ENCODE measurements around the gene NT5DC4.

NT5DC4 gene

DNA sequence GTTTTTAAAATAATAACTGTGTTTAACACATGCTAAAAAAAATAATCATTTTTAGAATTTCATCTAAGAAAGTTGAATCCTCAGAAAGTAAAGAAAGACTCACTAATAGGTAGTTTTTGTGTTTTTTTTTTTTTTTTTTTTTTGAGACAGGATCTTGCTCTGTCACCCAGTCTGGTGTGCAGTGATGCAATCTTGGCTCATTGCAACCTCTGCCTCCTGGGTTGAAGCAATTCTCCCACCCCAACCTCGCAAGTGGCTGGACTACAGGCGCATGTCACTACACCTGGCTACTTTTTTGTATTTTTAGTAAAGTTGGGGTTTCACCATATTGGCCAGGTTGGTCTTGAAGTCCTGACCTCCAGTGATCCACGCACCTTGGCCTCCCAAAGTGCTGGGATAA, 36.4 kb downstream of the NT5DC4 start:
- DNase-seq: no peak

DNA sequence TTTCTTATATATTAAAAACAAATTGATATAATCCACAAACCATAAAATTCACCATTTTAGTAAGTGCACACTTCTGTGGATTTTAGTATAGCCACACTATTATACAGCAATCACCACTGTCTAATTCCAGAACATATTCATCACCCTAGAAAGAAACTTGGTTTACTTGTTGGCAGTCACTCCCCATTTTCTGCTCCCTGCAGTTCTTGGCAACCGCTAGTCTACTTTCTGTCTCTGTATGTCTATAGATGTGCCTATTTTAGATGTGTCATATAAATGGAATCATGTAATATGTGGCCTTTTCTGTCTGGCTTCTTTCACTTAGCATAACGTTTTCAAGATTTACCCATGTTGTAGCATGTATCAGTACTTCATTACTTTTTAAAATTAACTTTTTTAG, 37.9 kb downstream of the NT5DC4 start:
- DNase-seq: no peak

DNA sequence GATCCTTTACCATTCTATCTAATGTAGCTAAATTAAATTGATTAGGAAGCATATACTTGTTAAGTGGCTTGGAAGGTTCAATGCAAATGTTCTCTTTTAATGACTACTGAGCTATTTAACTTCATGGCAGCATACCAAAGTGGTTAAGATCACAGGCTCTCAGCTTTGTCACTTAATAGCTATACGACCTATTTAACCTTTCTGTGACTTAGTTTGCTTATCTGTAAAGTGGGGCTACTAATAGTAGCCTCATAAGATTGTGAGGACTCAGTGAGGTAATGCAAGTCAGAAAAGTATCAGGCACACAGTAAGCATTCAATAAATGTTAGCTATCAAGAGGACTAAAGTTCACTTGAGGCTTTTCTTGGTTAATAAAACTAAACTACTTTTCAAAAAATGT, 39.3 kb downstream of the NT5DC4 start:
- no peak for DNase-seq

DNA sequence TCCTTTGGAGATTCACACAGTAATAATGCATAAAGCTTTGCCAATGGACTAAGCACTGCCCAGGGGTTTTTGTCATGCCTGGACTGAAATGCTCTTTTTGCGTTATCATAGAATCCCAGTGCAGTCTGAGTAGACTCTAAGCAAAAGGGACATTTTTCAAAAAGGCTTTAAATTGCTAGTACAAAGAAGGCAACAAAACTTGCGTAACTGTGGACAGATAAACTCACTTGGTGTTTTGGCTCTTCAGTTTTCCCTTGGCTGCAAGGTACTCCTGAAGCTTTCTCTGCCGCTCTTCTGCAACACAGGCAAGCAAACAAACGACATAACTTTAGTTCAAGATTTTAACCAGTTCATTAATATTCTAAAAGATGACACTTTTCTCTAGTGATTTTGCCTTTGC, 41.5 kb downstream of the NT5DC4 start:
- DNase-seq: no peak

DNA sequence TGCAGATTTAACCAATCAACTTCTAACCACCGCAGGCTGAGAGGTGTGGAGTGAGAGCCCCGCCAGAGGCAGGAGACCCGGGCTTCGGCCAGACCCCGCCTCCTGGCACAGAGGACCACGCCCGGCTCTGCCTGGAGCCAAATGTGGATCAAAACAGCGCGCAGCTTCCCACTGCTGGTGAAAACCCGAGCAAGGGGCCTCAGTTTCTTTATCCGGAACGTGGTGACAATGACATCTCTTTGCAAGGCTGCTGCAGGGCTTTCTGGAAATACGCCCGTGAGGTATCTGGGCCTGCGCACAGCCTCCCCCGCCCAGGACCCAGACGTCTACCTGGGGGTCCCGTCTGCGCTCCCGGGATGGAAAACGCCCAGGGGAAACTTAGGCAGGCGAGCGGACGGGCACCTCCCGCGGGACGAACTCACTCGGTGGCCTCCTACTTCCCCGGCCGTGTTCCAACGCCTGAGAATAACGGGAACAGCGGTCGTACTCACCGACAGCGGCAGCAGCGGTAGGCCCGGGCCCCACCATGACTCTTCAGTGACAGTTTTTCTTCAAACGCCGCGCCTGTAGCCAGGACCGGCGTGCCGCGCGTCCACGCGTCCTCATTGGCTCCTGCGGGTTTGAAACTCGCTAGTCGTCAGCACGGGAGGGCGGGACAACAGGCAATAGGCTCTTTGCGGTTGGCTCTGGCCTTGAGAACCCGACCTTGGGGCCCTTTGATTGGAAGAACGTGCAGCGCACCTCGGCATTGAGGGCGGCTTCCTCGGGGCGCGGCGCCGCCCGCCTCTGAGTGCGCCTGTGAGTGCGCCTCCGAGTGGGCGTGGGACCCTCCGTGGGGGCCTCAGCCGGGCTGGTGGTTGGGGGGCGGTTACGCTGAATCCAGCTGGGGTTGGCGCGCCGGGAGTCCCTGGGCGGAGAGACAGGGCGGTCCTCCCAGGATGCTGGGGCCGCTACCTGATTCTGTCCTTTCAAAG, 43.5 kb downstream of the NT5DC4 start, which contains the start of gene CKAP2L:
Gene CKAP2L (minus strand): TSS at position 539 of the 974 bp plus-strand sequence. CDS start 11 bp downstream, at position 528.
- DNase-seq: peak; percentile 99

DNA sequence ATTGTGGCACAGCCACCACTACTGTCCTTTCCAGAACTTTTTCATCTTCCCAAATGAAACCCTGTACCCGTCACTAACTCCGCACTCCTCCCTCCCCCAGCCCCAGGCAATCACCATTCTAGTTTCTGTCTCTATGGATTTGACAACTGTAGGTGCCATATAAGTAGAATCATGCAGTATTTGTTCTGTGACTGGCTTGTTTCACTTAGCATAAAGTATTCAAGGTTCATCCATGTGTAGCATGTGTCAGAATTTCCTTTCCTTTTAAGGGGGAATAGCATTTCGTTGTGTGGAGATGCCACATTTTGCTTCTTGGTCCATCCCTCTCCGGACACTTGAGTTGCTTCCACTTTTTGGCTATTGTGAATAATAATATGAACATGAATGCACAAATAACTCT, 44.4 kb downstream of the NT5DC4 start:
- DNase-seq: no peak

DNA sequence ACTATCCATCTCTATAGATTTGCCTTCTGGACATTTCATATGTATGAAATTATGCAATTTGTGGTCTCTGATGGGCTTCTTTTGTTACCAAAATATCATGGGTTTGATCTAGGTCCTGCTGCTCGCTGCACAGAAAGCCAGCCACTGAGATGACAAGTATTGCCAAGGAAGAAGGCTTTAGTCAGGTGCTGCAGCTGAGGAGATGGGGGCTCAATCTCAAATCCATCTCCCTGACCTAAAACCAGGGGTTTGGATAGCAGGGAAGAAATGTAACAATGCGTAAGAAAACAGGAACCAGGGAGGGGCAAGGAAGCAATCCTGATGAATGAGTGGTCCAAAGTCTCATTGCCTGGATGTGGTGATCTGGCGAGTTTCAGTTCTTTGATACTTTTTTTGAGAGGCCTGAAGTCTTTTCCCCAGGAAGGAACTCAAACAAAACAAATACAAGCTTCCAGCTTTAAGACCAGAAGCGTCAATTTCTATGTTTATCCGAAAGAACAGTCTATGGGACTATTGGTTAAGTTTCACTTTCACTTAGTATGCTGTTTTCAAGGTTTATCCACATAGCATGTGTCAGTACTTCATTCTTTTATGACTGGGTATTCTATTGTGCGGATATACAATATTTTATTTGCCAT, 47.0 kb downstream of the NT5DC4 start:
- no peak for DNase-seq

DNA sequence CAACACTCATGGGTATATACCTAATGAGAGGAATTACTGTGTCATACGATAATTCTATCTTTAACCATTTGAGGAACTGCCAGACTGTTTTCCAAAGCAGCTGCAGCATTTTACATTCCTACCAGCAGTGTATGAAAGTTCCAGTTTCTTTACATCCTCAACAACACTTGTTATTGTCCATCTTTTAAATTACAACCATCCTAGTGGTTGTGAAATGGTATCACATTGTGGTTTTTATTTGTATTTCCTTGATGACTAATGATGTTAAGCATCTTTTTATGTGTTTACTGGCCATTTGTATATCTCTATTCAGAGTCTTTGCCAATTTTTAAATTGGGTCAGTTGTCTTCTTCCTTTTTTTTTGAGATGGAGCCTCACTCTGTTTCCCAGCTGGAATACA, 47.6 kb downstream of the NT5DC4 start:
- DNase-seq: no peak

DNA sequence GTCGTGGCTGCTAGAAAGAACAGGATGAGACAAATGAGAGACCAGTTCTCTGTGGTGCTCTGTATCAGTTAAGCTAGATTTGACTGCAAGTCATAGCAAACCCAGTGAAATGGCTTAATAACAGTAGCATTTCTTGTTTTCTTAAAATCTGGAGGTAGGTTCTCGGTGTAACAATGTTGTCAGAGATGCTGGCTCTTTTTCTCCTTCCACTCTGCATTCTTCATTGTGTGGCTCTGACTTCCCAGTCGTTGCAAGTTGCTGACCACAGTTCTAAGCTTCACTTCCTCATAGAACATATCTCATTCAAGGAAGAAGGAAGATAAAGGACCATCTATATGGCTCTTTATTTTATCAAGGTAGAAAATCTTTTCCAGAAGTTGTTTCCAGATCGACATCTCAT, 51.5 kb downstream of the NT5DC4 start:
- no peak for DNase-seq

DNA sequence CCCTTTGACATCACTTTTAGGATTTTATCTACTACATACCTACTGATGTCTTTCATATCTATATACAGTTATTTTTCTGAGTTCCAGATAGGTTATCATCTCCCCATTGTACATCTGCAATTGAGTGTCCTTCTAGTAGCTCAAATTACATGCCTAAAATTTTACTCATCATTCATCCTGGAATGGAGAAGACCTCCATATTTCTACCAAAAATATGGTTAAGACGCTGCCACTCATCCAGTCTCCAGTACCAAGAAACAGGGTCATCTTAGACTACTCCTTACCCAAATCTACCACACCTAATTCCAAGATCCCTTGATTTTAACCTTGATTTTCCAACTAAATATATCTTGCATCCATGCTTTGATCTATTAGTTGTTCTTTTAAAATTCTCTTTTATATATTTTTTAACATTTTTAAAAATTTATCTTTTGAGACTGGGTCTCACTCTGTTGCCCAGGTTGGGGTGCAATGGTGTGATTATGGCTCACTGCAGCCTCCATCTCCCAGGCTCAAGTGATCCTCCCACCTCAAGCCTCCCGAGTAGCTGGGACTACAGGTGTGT, 52.2 kb downstream of the NT5DC4 start:
- no peak for DNase-seq

DNA sequence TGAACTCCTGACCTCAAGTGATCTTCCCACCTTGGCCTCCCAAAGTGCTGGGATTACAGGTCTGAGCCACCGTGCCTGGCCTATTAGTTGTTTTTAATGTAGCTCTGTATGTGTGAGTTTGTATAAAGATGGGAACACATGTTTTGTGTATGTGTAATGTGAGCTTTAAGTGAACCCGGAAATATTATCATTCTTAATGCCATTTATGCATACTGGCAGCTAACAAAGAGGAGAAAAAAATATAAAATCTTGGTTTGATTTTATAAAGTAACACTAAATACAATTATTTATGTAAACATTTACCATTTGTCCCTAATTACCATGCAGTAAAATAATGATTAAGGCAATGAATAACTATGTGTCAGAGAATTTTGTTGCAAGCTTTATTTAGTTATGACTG, 52.7 kb downstream of the NT5DC4 start:
- no peak for DNase-seq

DNA sequence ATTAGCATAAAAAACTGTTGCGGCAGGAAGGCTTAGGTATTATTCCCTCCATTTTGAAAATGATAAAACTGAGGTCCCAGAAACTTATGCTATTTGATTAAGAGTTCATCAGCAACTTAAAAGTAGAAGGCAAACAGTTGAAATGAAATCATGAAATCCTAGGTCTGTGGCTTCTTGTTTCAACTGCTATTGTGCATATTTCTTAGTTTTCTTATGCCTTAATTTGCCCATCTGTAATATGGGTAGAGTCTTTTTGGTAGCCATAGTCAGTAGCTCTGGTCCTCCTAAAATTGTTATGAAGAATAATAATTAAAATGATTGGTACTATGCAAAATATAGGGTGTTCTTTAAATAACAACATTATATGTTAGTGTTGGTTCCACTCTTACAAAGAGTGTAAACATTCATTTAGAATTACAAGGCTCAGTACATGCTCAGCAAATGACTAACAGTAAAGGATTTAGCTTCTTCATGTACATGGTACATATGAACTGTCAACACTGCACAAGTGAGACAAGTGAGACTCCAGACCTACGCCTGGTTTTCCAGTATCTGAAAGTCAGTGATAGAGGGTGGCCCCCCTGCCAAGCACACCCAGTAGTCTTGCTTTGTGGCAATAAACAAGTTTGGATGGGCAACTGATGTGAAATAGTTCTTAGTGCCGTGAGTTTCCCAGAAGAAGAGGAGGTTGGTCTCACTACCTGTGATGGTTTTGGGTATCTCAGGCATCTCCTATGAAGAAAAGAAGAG, 53.9 kb downstream of the NT5DC4 start:
- no peak for DNase-seq

DNA sequence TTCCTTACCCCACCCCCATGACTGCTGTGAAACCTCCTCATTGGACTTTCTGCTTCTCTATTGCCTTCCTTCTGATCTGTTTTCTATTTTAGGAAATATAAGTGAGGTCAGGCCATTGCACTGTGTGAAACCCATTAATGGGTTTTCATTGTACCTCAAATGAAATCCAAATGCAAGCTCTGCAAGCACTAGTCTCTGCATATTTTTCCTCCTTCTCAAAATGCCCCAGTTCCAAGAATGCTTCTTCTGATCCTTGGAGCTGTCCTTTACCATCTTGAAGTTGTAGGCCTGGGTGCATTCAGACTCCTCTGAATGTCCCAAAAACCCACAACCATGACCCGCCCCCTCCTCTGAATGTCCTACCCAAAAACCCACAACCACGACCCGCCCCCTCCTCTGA, 55.3 kb downstream of the NT5DC4 start:
- no peak for DNase-seq

DNA sequence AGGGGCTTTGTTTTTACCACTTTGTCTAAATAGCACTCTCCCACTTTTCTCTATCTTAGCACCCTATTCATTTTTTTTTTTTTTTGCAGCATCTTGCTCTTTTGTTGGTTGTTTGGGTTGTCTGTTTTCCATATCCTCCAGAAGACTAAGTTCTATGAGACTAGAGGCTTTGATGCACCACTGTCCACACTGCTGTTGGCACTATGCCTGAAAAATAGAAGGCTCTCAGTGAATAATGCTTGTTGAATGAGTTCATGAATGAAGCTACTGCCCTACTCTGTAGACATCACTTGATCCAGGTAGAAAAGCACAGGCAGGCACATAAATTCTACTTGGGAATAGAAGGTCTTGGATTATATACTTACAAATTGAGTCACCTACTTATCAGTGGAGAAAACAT, 56.2 kb downstream of the NT5DC4 start:
- DNase-seq: no peak

DNA sequence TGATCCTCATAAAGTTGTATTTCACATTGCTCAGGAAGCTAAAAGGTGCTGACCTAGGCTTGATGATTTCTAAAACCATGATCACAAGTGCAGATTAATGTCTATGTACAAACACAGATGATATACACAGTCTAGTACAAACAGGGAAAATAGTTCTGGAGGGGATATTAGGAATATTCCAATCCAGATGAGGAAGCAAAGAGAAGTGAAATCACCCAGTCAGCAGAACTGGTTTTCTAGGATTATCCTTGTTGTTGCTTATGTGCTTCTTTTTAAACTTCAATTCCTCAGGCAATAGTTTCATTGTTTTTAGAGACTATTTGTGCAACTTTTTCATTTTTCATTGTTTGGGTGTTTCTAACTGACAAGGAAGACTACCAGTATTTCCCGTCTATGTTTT, 58.8 kb downstream of the NT5DC4 start:
- DNase-seq: no peak

DNA sequence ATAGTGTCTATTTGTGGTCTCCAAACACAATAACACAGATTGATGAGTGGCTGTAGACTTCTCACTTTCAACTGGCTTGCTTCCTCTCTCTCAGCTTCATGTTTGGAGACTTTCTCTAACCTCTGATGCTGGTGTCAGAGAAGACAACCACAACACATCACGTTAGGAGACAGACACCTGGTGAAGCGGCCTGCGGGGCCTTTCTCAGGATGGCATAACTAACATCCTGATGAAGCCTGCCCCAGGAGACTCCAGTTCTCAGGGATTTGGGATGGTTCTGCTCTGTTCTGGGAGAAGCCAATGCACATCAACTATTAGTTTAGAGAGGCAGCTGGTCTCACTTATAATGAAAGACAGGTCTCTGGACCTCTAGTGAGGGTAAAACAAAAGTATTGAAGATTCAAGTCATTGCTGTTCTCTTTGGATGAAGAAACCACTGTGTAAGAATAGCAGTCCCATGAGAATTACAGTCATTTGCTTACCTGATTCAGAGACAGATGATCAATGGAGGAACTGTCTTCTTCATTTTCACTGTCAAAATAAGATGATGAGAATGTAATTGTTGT, 61.5 kb downstream of the NT5DC4 start:
- DNase-seq: no peak

DNA sequence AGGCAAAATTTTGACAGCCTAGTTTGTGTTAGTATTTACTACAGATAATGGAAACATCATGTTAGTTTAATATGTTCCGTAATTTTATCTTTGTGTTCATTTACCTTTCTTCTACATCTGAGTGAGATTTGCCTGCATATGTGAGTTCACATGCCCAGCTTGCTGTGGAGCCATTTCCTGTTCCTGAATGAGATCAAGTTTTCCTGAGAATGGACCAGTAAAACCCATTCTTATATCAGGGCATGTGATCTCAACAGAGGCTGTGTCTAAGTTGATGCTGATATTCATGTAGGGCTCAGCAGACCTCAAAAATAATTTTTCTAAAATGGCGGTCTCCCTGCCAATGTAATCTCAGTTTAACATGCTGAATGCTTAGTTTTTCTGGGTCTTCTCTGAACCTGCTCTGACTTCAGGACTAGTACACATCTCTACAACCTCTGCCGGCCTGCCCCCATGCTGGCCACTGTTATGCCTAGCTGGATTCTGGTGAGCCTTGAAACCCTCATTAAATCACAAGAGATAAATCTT, 62.4 kb downstream of the NT5DC4 start:
- DNase-seq: no peak

DNA sequence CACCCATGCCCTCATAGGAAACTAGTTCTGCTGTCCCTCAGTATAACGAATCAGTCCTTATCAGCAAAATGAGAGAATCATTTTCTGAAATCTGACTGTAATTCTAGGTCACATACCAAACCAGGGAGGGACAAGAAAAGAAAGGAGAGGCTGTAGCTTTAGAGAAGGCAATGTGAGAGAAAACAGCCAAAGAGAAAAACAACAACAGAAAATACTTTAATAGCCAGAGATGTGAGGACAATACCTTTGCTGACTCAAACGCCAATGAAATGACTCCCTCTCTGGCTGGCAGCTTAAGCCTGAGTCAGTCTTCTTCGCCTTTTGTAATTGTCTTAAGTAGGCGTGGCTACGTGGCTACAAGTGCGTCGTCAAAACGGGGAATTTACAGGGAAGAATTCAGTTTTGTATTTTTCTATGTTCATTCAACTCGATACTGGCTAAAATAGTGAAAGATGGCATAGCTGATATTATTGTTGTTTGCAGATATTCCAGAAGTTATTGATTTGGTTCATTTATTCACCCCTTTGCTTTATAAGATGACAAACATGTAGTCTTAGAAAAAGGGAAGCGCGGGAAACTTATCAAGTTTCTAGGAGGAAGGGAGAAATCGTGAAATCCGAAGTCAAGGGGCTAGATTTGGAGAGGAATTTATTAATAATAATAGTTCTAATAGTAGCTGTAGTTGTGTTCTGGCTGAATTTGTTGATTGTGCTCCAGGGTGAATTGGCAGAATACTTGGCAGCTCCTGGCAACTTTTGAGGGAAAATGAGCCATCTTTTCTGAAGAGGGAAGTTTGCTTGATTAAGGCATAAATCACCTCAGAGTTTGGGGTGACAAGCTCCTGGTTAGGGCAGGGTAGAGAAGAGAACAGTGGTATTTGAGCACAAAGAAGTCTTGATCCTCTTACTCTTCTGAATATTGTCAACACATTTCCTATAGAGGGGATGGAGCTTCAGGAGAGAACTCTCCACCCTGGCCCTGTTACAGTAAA, 63.7 kb downstream of the NT5DC4 start, which contains the start of gene IL1A:
Gene IL1A (minus strand): TSS at position 295 of the 991 bp plus-strand sequence. CDS start 723 bp downstream, outside the sequence.
- no peak for DNase-seq

DNA sequence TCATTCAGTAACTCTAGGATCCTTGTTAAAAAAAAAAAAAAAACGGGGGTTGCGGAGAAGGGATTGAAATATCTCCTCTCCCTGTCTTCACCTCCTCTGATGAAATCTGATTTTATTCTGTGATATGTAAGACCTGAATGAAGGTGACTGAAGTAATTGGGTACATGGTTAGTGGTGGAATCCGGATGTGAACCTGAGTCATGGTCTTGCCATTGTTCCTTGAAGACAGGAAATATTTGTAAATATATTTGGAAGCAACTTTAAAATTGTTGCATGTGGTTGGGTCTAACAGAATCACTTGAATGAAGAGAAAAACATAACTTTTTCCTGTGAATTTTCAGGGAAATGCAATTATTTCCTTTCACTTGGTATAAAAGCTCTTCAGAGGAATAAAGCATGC, 66.5 kb downstream of the NT5DC4 start:
- no peak for DNase-seq

DNA sequence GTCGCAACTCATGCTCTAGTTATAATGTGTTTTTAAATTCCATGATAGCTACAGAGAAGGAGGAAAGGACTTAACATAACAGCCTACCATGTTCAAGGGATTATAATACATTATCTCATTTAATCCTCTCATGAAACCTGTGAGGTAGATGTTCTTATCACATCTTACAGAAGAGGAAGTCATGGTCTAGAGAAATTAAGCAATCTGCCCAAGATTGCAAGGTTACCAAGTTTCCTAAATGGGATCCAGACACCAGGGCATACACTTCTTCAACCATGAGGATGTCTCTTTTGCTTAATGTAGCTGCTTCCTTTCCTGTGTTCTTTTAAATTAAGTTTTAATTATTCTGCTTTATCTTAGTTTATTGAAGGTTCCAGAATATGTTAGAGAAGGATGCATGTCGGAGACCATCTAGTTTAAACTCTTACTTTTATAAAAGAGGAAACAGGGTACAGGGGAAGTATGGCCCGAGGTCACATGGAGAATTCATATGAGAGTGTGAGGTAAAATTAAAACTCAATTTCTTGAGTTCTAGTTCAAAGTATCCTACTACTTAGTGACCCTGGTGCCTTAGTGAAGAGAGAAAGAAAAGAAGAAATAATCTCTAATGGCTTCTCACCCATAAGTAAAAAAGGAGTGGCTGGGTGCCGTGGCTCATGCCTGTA, 67.0 kb downstream of the NT5DC4 start:
- no peak for DNase-seq

DNA sequence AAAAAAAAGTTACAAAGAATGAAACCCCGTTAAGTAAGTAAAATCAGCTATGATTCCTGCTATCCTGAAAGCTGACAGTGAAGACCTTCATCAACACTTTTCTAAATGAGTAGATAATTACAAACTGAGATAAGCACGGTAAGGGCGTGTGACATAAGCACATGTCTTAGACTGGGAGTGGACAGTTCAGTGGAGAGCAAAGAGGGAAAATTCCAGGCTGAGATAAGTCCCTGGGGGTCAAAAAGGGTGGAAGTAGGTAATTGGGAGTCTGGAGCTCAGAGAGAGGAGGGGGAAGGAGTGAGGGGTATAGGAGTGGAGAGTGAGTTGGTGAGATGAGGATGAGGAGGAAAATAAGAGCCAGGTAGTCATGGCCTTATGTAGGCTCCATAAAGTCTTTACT, 67.8 kb downstream of the NT5DC4 start:
- no peak for DNase-seq

All from COR-L47 (cell line).